ENCODE data around the gene USP48. TPM values are rescaled to one million over a fixed set of nuclear protein-coding genes. Genes with fewer than 3 reads are reported as not detected.
"Not testable (repeated sequence)": the region's sequence is repeated elsewhere in the genome, so short reads cannot be mapped to it uniquely, and the experiment has no call there.

Gene USP48
- total RNA-seq, 4 donors from 2014 or later, result 11.5 to 24.4 (median 14.5) TPM

DNA sequence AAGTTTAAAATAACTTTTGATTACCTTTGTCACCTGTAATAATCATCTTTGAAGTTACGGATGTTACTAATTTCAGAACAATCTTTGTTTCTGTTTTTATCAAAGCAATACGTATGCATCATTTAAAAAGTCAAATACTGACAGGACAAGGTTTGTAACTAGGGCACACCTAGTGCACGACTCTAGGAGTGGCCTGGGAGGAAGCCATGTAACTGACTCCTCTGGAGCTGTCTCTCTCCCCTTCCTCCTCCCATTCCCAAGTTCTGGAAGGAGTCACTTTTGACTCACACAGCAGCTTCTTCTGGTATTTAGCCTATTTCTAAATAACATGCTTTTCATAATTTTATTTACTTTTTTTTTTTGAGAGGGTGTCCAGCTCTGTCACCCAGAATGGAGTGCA is 102.0 kb downstream of the USP48 start:
- ATAC-seq (no peak), DNase-seq (no peak)
- no peaks in the 10 kb centered on the region for H3K9me3 ChIP-seq
- no peak for TF ChIP-seq POLR2A (IDR thresholded peaks at IDR 0.05)
- TF ChIP-seq, protein P1, sequence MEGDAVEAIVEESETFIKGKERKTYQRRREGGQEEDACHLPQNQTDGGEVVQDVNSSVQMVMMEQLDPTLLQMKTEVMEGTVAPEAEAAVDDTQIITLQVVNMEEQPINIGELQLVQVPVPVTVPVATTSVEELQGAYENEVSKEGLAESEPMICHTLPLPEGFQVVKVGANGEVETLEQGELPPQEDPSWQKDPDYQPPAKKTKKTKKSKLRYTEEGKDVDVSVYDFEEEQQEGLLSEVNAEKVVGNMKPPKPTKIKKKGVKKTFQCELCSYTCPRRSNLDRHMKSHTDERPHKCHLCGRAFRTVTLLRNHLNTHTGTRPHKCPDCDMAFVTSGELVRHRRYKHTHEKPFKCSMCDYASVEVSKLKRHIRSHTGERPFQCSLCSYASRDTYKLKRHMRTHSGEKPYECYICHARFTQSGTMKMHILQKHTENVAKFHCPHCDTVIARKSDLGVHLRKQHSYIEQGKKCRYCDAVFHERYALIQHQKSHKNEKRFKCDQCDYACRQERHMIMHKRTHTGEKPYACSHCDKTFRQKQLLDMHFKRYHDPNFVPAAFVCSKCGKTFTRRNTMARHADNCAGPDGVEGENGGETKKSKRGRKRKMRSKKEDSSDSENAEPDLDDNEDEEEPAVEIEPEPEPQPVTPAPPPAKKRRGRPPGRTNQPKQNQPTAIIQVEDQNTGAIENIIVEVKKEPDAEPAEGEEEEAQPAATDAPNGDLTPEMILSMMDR (IDR thresholded peaks at IDR 0.05 in 4 of 5, conservative IDR thresholded peaks at IDR 0.05 in 1 of 5), result no peak
- in situ Hi-C loops (cut with MboI; ENCODE audit: low sequenced_read_pairs in 4 of 4), result no loop called here
- H3K27ac ChIP-seq, result no peak overlapping the region
- intact Hi-C loops (cut with DNase I; ENCODE audit: low total_unique reads), result no loop called here
- H3K36me3 ChIP-seq, result peaks cover 0 to 29% of the 10 kb centered on the region in 2 donors
- H3K4me3 ChIP-seq, result no peak overlapping the region
- H3K27me3 ChIP-seq, result no peaks in the 10 kb centered on the region
- no peaks in the 10 kb centered on the region for H3K4me1 ChIP-seq

DNA sequence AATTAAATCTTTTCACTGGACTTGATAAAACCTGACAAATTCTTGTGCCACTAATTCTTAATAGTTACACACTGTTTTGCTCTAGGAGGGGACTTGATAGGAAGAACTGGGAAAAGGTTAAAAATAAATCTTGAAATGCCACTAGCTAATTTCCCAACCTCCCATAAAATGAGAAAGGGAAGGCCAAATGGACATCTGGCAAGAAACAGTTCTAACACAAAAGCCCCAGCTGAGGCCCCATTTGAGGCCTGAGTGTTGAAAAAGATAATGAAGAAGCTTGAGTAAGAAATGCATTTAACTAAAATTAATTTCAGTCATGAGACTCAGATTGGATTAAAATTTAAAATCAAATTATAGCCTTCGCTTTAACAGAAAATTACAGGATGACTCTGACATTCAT is 102.6 kb downstream of the USP48 start:
- Histone ChIP-seq H3K9me3 (no peaks in the 10 kb centered on the region), H3K27me3 (no peaks in the 10 kb centered on the region), H3K27ac (no peak overlapping the region), H3K4me1 (no peaks in the 10 kb centered on the region), H3K36me3 (peaks cover 0 to 24% of the 10 kb centered on the region in 2 donors), H3K4me3 (no peak overlapping the region)
- ATAC-seq (no peak), DNase-seq (no peak)
- in situ Hi-C loops (cut with MboI; ENCODE audit: low sequenced_read_pairs in 4 of 4) (no loop called here), intact Hi-C loops (cut with DNase I; ENCODE audit: low total_unique reads) (no loop called here)
- no peak for TF ChIP-seq POLR2A (IDR thresholded peaks at IDR 0.05)
- TF ChIP-seq, protein P1 (IDR thresholded peaks at IDR 0.05 in 4 of 5, conservative IDR thresholded peaks at IDR 0.05 in 1 of 5), result no peak

DNA sequence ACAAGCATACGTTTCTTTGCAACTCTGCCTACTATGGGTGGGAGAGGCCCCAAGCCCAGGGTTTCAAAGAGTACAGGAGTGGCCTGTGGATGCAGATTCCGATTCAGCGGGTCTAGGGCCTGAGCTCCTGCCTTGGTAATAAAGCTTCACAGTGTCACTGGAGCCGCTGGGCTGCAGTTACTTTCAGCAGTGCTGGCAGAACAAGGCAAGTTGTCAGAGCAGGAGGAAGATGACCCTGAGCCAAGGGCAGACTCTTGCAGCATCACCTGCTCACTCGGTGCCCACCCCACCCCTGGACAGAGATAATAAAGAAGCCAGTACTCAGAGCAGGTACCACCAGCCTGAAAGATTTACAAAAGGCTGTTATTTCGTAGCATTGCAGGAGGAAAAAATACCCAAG is 105.8 kb downstream of the USP48 start:
- Histone ChIP-seq H3K36me3 (peaks cover 0 to 8% of the 10 kb centered on the region in 2 donors), H3K4me1 (peaks cover 16 to 17% of the 10 kb centered on the region in 2 donors), H3K4me3 (no peak overlapping the region), H3K27ac (no peak overlapping the region), H3K9me3 (no peaks in the 10 kb centered on the region), H3K27me3 (no peaks in the 10 kb centered on the region)
- in situ Hi-C loops (cut with MboI; ENCODE audit: low sequenced_read_pairs in 4 of 4), result no loop called here
- DNase-seq (no peak), ATAC-seq (no peak)
- intact Hi-C loops (cut with DNase I; ENCODE audit: low total_unique reads), result no loop called here
- TF ChIP-seq POLR2A (IDR thresholded peaks at IDR 0.05), result no peak
- TF ChIP-seq, protein P1 (IDR thresholded peaks at IDR 0.05 in 4 of 5, conservative IDR thresholded peaks at IDR 0.05 in 1 of 5), result no peak

DNA sequence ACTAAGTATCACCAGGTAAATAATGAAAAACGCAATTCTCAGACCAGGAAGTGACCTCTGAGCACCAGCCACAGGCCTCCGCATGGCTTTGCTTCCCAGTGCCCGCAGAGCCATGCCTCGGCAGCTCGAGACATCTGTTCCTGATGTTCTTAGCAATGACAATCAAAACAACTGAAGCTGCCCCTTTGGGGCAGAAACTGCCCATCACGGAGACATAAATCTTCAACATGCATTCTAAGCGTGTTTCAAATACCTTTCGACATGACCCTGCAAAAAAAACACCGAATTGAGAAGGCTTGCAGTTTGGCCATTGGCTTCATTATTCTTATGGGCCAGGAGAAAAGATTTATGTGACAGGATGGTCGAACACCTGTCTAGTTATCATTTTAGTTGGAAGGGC is 108.0 kb downstream of the USP48 start:
- Histone ChIP-seq H3K4me3 (no peak overlapping the region), H3K36me3 (peaks cover 0 to 8% of the 10 kb centered on the region in 2 donors), H3K27ac (no peak overlapping the region), H3K9me3 (no peaks in the 10 kb centered on the region), H3K4me1 (peaks cover 17% of the 10 kb centered on the region in 2 donors), H3K27me3 (peaks cover 10 to 12% (median 11%) of the 10 kb centered on the region in 3 donors)
- no peak for DNase-seq
- in situ Hi-C loops (cut with MboI; ENCODE audit: low sequenced_read_pairs in 4 of 4), result loop anchor here in 1 of 4 donors (25.0 kb wide), 1 partner anchor 438 kb away; no protein-coding TSS in a partner anchor
- no peak for TF ChIP-seq POLR2A (IDR thresholded peaks at IDR 0.05)
- TF ChIP-seq, protein P1 (IDR thresholded peaks at IDR 0.05 in 4 of 5, conservative IDR thresholded peaks at IDR 0.05 in 1 of 5), result no peak
- no peak for ATAC-seq
- intact Hi-C loops (cut with DNase I; ENCODE audit: low total_unique reads), result no loop called here

DNA sequence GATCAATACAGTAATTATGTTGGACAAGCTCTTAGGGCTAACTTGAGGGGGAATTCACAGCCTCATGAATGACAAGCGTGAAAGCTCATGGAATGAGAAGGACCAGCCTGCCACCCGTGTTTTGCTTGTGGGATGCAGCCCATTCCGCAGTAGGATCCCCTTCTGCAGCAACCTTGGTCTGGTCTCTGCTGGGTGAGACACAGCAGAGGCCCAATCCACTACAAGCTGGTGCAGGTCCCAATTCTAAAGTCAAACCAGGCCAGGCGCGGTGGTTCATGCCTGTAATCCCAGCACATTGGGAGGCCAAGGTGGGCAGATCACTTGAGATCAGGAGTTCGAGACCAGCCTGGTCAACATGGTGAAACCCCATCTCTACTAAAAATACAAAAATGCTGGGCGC is 109.1 kb downstream of the USP48 start:
- DNase-seq; H3K36me3 ChIP-seq; H3K27ac ChIP-seq; ATAC-seq; H3K9me3 ChIP-seq; H3K4me3 ChIP-seq; intact Hi-C loops (cut with DNase I; ENCODE audit: low total_unique reads): not testable (repeated sequence)
- Histone ChIP-seq H3K4me1 (peaks cover 22 to 28% of the 10 kb centered on the region in 2 donors), H3K27me3 (peaks cover 21 to 23% (median 22%) of the 10 kb centered on the region in 3 donors)
- in situ Hi-C loops (cut with MboI; ENCODE audit: low sequenced_read_pairs in 4 of 4), result loop anchor here in 1 of 4 donors (25.0 kb wide), 1 partner anchor 437 kb away; no protein-coding TSS in a partner anchor

All from gastrocnemius medialis (tissue), 4 donors.